HG02884 (cell line): Measurements from ENCODE around the gene ASCL2.

Source experiments
- ATAC-seq: cut with Tn5 transposase; IDR thresholded peaks from one replicate; pipeline ENCODE4 v1.9.1; 2021; ENCODE audit warnings: mild to moderate bottlenecking, moderate library complexity; ENCODE audit not compliant: unreplicated experiment

The ASCL2 gene

GRCh38 chr11:2270322-2271076, at the start of gene ASCL2:
TSS of gene ASCL2 (minus strand) at chr11:2270588. CDS start at chr11:2270332, 256 bp downstream.
- ATAC-seq = no peak

- no peak for ATAC-seq
Observed at GRCh38 chr11:2319791-2320472, 49.5 kb upstream of the ASCL2 start.

GRCh38 chr11:2318707-2319106, 48.3 kb upstream of the ASCL2 start:
- no peak for ATAC-seq

GRCh38 chr11:2318123-2318522, 47.7 kb upstream of the ASCL2 start:
- ATAC-seq = no peak

- no peak for ATAC-seq
Observed at GRCh38 chr11:2317354-2318050, 47.1 kb upstream of the ASCL2 start.

- ATAC-seq = no peak
Observed at GRCh38 chr11:2316963-2317244, 46.5 kb upstream of the ASCL2 start.

- no peak for ATAC-seq
Observed at GRCh38 chr11:2316169-2316962, 46.0 kb upstream of the ASCL2 start.

- ATAC-seq = no peak
Observed at GRCh38 chr11:2315395-2316168, 45.2 kb upstream of the ASCL2 start.

- ATAC-seq = no peak
Observed at GRCh38 chr11:2314525-2315394, 44.4 kb upstream of the ASCL2 start.

GRCh38 chr11:2314136-2314524, 43.7 kb upstream of the ASCL2 start:
- no peak for ATAC-seq

GRCh38 chr11:2313051-2313951, 42.9 kb upstream of the ASCL2 start:
- no peak for ATAC-seq

- ATAC-seq = no peak
Observed at GRCh38 chr11:2312232-2313042, 42.0 kb upstream of the ASCL2 start.

- ATAC-seq = no peak
Observed at GRCh38 chr11:2311353-2312133, 41.2 kb upstream of the ASCL2 start.

- ATAC-seq = no peak
Observed at GRCh38 chr11:2310786-2311352, 40.5 kb upstream of the ASCL2 start.

- no peak for ATAC-seq
Observed at GRCh38 chr11:2310073-2310785, 39.8 kb upstream of the ASCL2 start.
